HEK293 (cell line): ENCODE results near the gene RNF175.

Experiments
- CTCF ChIA-PET: fragments of 350-600 bp; formaldehyde crosslinking; extraction: SDS; loops from one replicate; lab custom pipeline; 2021; ENCODE audit warnings: antibody characterized with exemption; lab: Yijun Ruan, JAX
- POLR2A ChIA-PET: fragments of 300-600 bp; formaldehyde crosslinking; extraction: SDS; loops from one replicate; lab custom pipeline; 2020; ENCODE audit warnings: antibody characterized with exemption, inconsistent platforms; lab: Yijun Ruan, JAX
- H3K27ac ChIP-seq: fragments of 200-500 bp; sonication (Bioruptor generic); 2 replicates; pipeline ENCODE4 v1.5.1; 2014; ENCODE audit warnings: low read depth, low read length, control low read depth, inconsistent platforms; ENCODE audit errors: extremely low read depth
- H3K36me3 ChIP-seq, 2 experiments: fragments of 200-500 bp in 1 of 2; sonication (Bioruptor generic) in 1 of 2; 1 replicate in 1 of 2; 2 replicates in 1 of 2; pipeline ENCODE4 v1.5.1; 2014 to 2017; ENCODE audit warnings: inconsistent platforms in 2 of 2, low read length in 2 of 2; ENCODE audit not compliant: control insufficient read depth in 2 of 2, insufficient read depth in 1 of 2
- H3K4me1 ChIP-seq: fragments of 200-500 bp; sonication (Bioruptor generic); 2 replicates; pipeline ENCODE4 v1.5.1; 2014; ENCODE audit warnings: mild to moderate bottlenecking, low read length, inconsistent platforms; ENCODE audit not compliant: control insufficient read depth, insufficient read depth
- H3K4me3 ChIP-seq: 2 replicates; pipeline ENCODE4 v1.5.1; 2011; ENCODE audit warnings: low read depth, mild to moderate bottlenecking, control low read depth, low read length, moderate library complexity
- H3K9me3 ChIP-seq: fragments of 200-500 bp; sonication (Bioruptor generic); 2 replicates; pipeline ENCODE4 v1.5.1; 2014; ENCODE audit warnings: low read depth, low read length, inconsistent platforms; ENCODE audit not compliant: control insufficient read depth, insufficient read depth
- BCL11B ChIP-seq: fragments of 450-650 bp; formaldehyde crosslinking; IDR thresholded peaks from 2 replicates; pipeline ENCODE4 v1.5.1; 2016; ENCODE audit warnings: low read depth, missing biosample characterization, missing genetic modification characterization
- GLI2 ChIP-seq: fragments of 450-650 bp; formaldehyde crosslinking; IDR thresholded peaks from 2 replicates; pipeline ENCODE4; 2017; ENCODE audit warnings: missing biosample characterization, missing genetic modification characterization, low read depth, borderline replicate concordance
- GLIS2 ChIP-seq: fragments of 450-650 bp; formaldehyde crosslinking; IDR thresholded peaks from 2 replicates; pipeline ENCODE4 v1.5.1; 2016; ENCODE audit warnings: missing biosample characterization, missing genetic modification characterization
- KLF10 ChIP-seq: fragments of 450-650 bp; IDR thresholded peaks from 2 replicates; pipeline ENCODE4 v1.5.1; 2018; ENCODE audit warnings: missing biosample characterization, mild to moderate bottlenecking, missing genetic modification characterization
- SP2 ChIP-seq: fragments of 450-650 bp; formaldehyde crosslinking; IDR thresholded peaks from 2 replicates; pipeline ENCODE4 v1.5.1; 2016; ENCODE audit warnings: missing biosample characterization, missing genetic modification characterization
- TRIM28 ChIP-seq: IDR thresholded peaks from 2 replicates; pipeline ENCODE4 v1.6.1; 2011; ENCODE audit warnings: low read length, control low read depth, borderline replicate concordance
- ZFP69B ChIP-seq: fragments of 450-650 bp; formaldehyde crosslinking; IDR thresholded peaks from 2 replicates; pipeline ENCODE4 v1.5.1; 2016; ENCODE audit warnings: missing biosample characterization, missing genetic modification characterization
- ZNF146 ChIP-seq: fragments of 450-650 bp; formaldehyde crosslinking; IDR thresholded peaks from 2 replicates; pipeline ENCODE4 v1.5.1; 2016; ENCODE audit warnings: missing biosample characterization, missing genetic modification characterization
- ZNF174 ChIP-seq: fragments of 450-650 bp; formaldehyde crosslinking; IDR thresholded peaks from 2 replicates; pipeline ENCODE4 v1.5.0; 2017; ENCODE audit warnings: missing biosample characterization, mild to moderate bottlenecking, missing genetic modification characterization
- ZNF23 ChIP-seq: fragments of 450-650 bp; formaldehyde crosslinking; IDR thresholded peaks from 2 replicates; pipeline ENCODE4 v1.5.1; 2016; ENCODE audit warnings: missing biosample characterization, missing genetic modification characterization, borderline replicate concordance
- ZNF335 ChIP-seq: fragments of 450-650 bp; formaldehyde crosslinking; conservative IDR thresholded peaks from 2 replicates; pipeline ENCODE4 v1.5.1; 2016; ENCODE audit warnings: missing biosample characterization, missing genetic modification characterization
- ZNF350 ChIP-seq: fragments of 450-650 bp; formaldehyde crosslinking; IDR thresholded peaks from 2 replicates; pipeline ENCODE4 v1.5.0; 2017; ENCODE audit warnings: missing biosample characterization, mild to moderate bottlenecking, missing genetic modification characterization
- ZNF354C ChIP-seq: fragments of 450-650 bp; formaldehyde crosslinking; IDR thresholded peaks from 2 replicates; pipeline ENCODE4 v1.5.1; 2016; ENCODE audit warnings: missing biosample characterization, missing genetic modification characterization, low read depth, borderline replicate concordance
- ZNF394 ChIP-seq: fragments of 450-650 bp; formaldehyde crosslinking; IDR thresholded peaks from 2 replicates; pipeline ENCODE4 v1.5.1; 2016; ENCODE audit warnings: missing biosample characterization, missing genetic modification characterization, mild to moderate bottlenecking, moderate library complexity, borderline replicate concordance
- ZNF544 ChIP-seq: fragments of 450-650 bp; formaldehyde crosslinking; IDR thresholded peaks from 2 replicates; pipeline ENCODE4 v1.5.0; 2017; ENCODE audit warnings: missing biosample characterization, missing genetic modification characterization
- ZNF558 ChIP-seq: fragments of 450-650 bp; formaldehyde crosslinking; IDR thresholded peaks from 2 replicates; pipeline ENCODE4 v1.5.1; 2016; ENCODE audit warnings: missing biosample characterization, missing genetic modification characterization
- ZNF664 ChIP-seq: fragments of 450-650 bp; formaldehyde crosslinking; IDR thresholded peaks from 2 replicates; pipeline ENCODE4 v1.5.1; 2016; ENCODE audit warnings: missing biosample characterization, missing genetic modification characterization
- ZNF792 ChIP-seq: fragments of 450-650 bp; formaldehyde crosslinking; IDR thresholded peaks from 2 replicates; pipeline ENCODE4 v1.5.1; 2016; ENCODE audit warnings: missing biosample characterization, missing genetic modification characterization
- ZXDB ChIP-seq: fragments of 450-650 bp; formaldehyde crosslinking; IDR thresholded peaks from 2 replicates; pipeline ENCODE4 v1.5.1; 2016; ENCODE audit warnings: missing biosample characterization, missing genetic modification characterization
- TF ChIP-seq, protein P1 (sequence below): IDR thresholded peaks from 2 replicates; pipeline ENCODE4 v1.6.1; 2011; ENCODE audit warnings: mild to moderate bottlenecking, low read depth, low read length, borderline replicate concordance
- TF ChIP-seq, protein P2 (sequence below): fragments of 450-650 bp; formaldehyde crosslinking; IDR thresholded peaks from 2 replicates; pipeline ENCODE4 v1.5.1; 2016; ENCODE audit warnings: missing biosample characterization, missing genetic modification characterization
- TF ChIP-seq, protein P3 (sequence below): fragments of 450-650 bp; formaldehyde crosslinking; IDR thresholded peaks from 2 replicates; pipeline ENCODE4 v1.5.1; 2016; ENCODE audit warnings: missing biosample characterization, missing genetic modification characterization
- TF ChIP-seq, protein P4 (sequence below): fragments of 450-650 bp; formaldehyde crosslinking; IDR thresholded peaks from 2 replicates; pipeline ENCODE4 v1.5.1; 2016; ENCODE audit warnings: missing biosample characterization, missing genetic modification characterization
- TF ChIP-seq, protein P5 (sequence below): fragments of 450-650 bp; formaldehyde crosslinking; IDR thresholded peaks from 2 replicates; pipeline ENCODE4 v1.5.1; 2017; ENCODE audit warnings: missing biosample characterization, missing genetic modification characterization

RNF175 gene

DNA sequence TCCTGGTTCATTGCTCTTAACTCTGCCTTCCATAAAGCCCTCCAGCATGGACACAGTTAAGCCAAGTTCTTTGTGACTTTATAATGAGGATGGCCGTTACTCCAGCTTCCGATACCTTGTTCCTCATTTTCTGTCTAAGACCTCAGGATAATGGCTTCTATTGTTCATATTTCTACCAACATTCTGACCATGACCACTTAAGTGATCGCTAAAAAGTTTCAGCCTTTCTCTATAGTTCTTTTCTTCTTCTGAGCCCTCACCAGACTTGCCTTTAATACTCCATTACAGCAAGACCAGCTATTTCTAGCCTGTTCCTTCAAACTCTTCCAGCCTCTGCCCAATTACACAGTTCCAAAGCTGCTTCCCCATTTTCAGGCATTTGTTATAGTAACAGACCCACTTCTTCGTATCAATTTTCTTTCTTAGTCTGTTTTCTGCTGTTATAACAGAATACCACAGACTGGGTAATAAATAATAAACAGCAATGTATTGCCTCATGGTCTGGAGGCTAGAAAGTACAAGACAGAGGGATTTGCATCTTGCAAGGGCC, 12.3 kb downstream of the RNF175 start:
- Histone ChIP-seq H3K9me3 (no peaks in the 10 kb centered on the region), H3K4me3 (no peak overlapping the region), H3K4me1 (no peaks in the 10 kb centered on the region), H3K36me3 (no peaks in the 10 kb centered on the region), H3K27ac (no peak overlapping the region)
- no peak for TF ChIP-seq ZNF664
- POLR2A ChIA-PET, result no interaction called here
- CTCF ChIA-PET, result no interaction called here

DNA sequence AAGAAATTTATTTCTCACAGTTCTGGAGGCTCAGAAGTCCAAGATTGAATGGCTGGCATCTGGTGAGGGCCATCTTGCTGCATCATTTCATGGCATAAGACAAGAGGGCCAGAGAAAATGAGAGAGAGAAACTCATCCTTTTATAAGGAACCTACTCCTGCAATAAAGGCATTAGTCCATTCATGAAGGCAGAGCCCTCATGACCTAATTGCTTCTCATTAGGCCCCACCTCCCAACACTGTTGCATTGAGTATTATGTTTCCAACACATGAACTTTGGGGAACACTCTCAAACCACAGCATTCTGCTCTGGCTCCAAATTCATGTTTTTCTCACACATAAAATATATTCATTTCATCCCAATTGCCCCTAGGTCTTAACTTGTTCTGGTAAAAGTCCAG, 14.2 kb downstream of the RNF175 start:
- Histone ChIP-seq H3K27ac (no peak overlapping the region), H3K36me3 (no peaks in the 10 kb centered on the region)
- CTCF ChIA-PET, result no interaction called here
- TF ChIP-seq ZNF335 (tag by site-specific recombination) (no peak), TRIM28 (no peak), ZXDB (tag by site-specific recombination) (no peak), ZNF146 (no peak), ZNF354C (tag by site-specific recombination) (no peak), ZNF558 (tag by site-specific recombination) (no peak)
- TF ChIP-seq, protein P1, sequence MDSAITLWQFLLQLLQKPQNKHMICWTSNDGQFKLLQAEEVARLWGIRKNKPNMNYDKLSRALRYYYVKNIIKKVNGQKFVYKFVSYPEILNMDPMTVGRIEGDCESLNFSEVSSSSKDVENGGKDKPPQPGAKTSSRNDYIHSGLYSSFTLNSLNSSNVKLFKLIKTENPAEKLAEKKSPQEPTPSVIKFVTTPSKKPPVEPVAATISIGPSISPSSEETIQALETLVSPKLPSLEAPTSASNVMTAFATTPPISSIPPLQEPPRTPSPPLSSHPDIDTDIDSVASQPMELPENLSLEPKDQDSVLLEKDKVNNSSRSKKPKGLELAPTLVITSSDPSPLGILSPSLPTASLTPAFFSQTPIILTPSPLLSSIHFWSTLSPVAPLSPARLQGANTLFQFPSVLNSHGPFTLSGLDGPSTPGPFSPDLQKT, result no peak
- TF ChIP-seq, protein P2, sequence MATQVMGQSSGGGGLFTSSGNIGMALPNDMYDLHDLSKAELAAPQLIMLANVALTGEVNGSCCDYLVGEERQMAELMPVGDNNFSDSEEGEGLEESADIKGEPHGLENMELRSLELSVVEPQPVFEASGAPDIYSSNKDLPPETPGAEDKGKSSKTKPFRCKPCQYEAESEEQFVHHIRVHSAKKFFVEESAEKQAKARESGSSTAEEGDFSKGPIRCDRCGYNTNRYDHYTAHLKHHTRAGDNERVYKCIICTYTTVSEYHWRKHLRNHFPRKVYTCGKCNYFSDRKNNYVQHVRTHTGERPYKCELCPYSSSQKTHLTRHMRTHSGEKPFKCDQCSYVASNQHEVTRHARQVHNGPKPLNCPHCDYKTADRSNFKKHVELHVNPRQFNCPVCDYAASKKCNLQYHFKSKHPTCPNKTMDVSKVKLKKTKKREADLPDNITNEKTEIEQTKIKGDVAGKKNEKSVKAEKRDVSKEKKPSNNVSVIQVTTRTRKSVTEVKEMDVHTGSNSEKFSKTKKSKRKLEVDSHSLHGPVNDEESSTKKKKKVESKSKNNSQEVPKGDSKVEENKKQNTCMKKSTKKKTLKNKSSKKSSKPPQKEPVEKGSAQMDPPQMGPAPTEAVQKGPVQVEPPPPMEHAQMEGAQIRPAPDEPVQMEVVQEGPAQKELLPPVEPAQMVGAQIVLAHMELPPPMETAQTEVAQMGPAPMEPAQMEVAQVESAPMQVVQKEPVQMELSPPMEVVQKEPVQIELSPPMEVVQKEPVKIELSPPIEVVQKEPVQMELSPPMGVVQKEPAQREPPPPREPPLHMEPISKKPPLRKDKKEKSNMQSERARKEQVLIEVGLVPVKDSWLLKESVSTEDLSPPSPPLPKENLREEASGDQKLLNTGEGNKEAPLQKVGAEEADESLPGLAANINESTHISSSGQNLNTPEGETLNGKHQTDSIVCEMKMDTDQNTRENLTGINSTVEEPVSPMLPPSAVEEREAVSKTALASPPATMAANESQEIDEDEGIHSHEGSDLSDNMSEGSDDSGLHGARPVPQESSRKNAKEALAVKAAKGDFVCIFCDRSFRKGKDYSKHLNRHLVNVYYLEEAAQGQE (tag by site-specific recombination), result no peak
- TF ChIP-seq, protein P3, sequence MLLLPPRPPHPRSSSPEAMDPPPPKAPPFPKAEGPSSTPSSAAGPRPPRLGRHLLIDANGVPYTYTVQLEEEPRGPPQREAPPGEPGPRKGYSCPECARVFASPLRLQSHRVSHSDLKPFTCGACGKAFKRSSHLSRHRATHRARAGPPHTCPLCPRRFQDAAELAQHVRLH (tag by site-specific recombination), result no peak
- TF ChIP-seq, all 188 proteins: peak for 0
- H3K9me3 ChIP-seq, result no peaks in the 10 kb centered on the region
- POLR2A ChIA-PET, result no interaction called here
- no peaks in the 10 kb centered on the region for H3K4me1 ChIP-seq
- no peak overlapping the region for H3K4me3 ChIP-seq

DNA sequence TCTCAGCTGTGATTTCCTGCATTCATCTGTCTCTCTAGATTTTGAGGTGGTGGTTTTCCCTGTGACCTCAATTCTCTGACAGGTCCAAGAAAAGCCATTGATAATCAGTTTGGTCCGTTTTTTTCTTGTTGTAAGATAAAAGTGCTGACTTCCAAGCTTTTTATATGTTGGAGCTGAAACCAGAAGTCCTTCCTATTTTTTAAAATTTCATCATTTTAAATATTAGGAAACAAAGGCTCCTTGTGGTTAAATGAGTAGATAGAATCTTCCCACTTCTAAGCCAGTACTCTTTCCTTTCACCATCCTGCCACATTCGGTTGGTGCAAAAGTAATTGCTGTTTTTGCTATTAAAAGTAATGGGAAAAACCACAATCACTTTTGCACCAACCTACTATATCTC, 18.3 kb downstream of the RNF175 start:
- Histone ChIP-seq H3K4me3 (no peak overlapping the region), H3K4me1 (no peaks in the 10 kb centered on the region), H3K36me3 (no peaks in the 10 kb centered on the region), H3K27ac (no peak overlapping the region), H3K9me3 (no peaks in the 10 kb centered on the region)
- ChIA-PET POLR2A (no interaction called here), CTCF (interaction anchor here (0.5 to 1.7 kb wide), 4 partner anchors 8 to 400 kb away, joined by 3 to 5 read pairs (median 4); no protein-coding TSS in a partner anchor)
- no peak for TF ChIP-seq KLF10 (tag by site-specific recombination)
- TF ChIP-seq BCL11B, result no peak
- no peak for TF ChIP-seq GLI2 (tag by site-specific recombination)
- no peak for TF ChIP-seq ZNF174
- TF ChIP-seq SP2, result no peak
- TF ChIP-seq ZNF792 (tag by site-specific recombination), result no peak
- TF ChIP-seq, protein P4, sequence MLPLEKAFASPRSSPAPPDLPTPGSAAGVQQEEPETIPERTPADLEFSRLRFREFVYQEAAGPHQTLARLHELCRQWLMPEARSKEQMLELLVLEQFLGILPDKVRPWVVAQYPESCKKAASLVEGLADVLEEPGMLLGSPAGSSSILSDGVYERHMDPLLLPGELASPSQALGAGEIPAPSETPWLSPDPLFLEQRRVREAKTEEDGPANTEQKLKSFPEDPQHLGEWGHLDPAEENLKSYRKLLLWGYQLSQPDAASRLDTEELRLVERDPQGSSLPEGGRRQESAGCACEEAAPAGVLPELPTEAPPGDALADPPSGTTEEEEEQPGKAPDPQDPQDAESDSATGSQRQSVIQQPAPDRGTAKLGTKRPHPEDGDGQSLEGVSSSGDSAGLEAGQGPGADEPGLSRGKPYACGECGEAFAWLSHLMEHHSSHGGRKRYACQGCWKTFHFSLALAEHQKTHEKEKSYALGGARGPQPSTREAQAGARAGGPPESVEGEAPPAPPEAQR, result no peak
- no peak for TF ChIP-seq ZNF350 (tag by site-specific recombination)
- no peak for TF ChIP-seq ZNF544 (tag by site-specific recombination)
- TF ChIP-seq ZFP69B, result no peak
- TF ChIP-seq ZNF394, result no peak
- no peak for TF ChIP-seq GLIS2 (tag by site-specific recombination)
- TF ChIP-seq, protein P5, sequence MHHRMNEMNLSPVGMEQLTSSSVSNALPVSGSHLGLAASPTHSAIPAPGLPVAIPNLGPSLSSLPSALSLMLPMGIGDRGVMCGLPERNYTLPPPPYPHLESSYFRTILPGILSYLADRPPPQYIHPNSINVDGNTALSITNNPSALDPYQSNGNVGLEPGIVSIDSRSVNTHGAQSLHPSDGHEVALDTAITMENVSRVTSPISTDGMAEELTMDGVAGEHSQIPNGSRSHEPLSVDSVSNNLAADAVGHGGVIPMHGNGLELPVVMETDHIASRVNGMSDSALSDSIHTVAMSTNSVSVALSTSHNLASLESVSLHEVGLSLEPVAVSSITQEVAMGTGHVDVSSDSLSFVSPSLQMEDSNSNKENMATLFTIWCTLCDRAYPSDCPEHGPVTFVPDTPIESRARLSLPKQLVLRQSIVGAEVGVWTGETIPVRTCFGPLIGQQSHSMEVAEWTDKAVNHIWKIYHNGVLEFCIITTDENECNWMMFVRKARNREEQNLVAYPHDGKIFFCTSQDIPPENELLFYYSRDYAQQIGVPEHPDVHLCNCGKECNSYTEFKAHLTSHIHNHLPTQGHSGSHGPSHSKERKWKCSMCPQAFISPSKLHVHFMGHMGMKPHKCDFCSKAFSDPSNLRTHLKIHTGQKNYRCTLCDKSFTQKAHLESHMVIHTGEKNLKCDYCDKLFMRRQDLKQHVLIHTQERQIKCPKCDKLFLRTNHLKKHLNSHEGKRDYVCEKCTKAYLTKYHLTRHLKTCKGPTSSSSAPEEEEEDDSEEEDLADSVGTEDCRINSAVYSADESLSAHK (tag by site-specific recombination), result no peak
- TF ChIP-seq ZNF23 (tag by site-specific recombination), result no peak
